HG03442 (cell line): ENCODE results near the gene PDZRN4.
"Not testable (repeated sequence)": the region's sequence is repeated elsewhere in the genome, so short reads cannot be mapped to it uniquely, and the experiment has no call there.

Experiments
- ATAC-seq: cut with Tn5 transposase; IDR thresholded peaks from one replicate; pipeline ENCODE4 v1.9.1; 2021; ENCODE audit warnings: mild to moderate bottlenecking, moderate library complexity; ENCODE audit not compliant: unreplicated experiment

Gene PDZRN4

GRCh38 chr12:41547071-41547470 is 359.0 kb downstream of the PDZRN4 start:
- not testable (repeated sequence) for ATAC-seq

- ATAC-seq: no peak
Observed at GRCh38 chr12:41548926-41549325, 360.8 kb downstream of the PDZRN4 start.

- ATAC-seq: no peak
Observed at GRCh38 chr12:41552588-41552987, 364.5 kb downstream of the PDZRN4 start.

- ATAC-seq: no peak
Observed at GRCh38 chr12:41556176-41556575, 368.1 kb downstream of the PDZRN4 start.

- no peak for ATAC-seq
Observed at GRCh38 chr12:41557344-41557743, 369.2 kb downstream of the PDZRN4 start.

- no peak for ATAC-seq
Observed at GRCh38 chr12:41558671-41559070, 370.6 kb downstream of the PDZRN4 start.

- ATAC-seq: no peak
Observed at GRCh38 chr12:41563051-41563450, 374.9 kb downstream of the PDZRN4 start.

GRCh38 chr12:41564816-41565215 is 376.7 kb downstream of the PDZRN4 start:
- no peak for ATAC-seq

GRCh38 chr12:41566703-41567102 is 378.6 kb downstream of the PDZRN4 start:
- no peak for ATAC-seq

- ATAC-seq: no peak
Observed at GRCh38 chr12:41573445-41573844, 385.3 kb downstream of the PDZRN4 start.

GRCh38 chr12:41576925-41577324 is 388.8 kb downstream of the PDZRN4 start:
- no peak for ATAC-seq

GRCh38 chr12:41577995-41578394 is 389.9 kb downstream of the PDZRN4 start:
- no peak for ATAC-seq

- ATAC-seq: no peak
Observed at GRCh38 chr12:41585784-41586183, 397.7 kb downstream of the PDZRN4 start.

GRCh38 chr12:41587574-41587973 is 399.5 kb downstream of the PDZRN4 start:
- no peak for ATAC-seq

- no peak for ATAC-seq
Observed at GRCh38 chr12:41589878-41590277, 401.8 kb downstream of the PDZRN4 start.

GRCh38 chr12:41596190-41596589 is 408.1 kb downstream of the PDZRN4 start:
- no peak for ATAC-seq

- ATAC-seq: no peak
Observed at GRCh38 chr12:41604830-41605229, 416.7 kb downstream of the PDZRN4 start.

GRCh38 chr12:41605545-41606305 is 417.6 kb downstream of the PDZRN4 start:
- no peak for ATAC-seq

GRCh38 chr12:41606468-41607445 is 418.6 kb downstream of the PDZRN4 start:
- ATAC-seq: no peak

GRCh38 chr12:41612892-41613557 is 424.9 kb downstream of the PDZRN4 start:
- no peak for ATAC-seq

- not testable (repeated sequence) for ATAC-seq
Observed at GRCh38 chr12:41615174-41615573, 427.1 kb downstream of the PDZRN4 start.
